Endothelial cell (in vitro differentiated cells): ENCODE data around the gene CABP7. TPM values are rescaled to one million over a fixed set of nuclear protein-coding genes. Genes with fewer than 3 reads are reported as not detected.

ENCODE experiments used
- DNase-seq: peaks from one replicate; pipeline ENCODE4 v3.0.0; 2021; ENCODE audit warnings: low spot score
- H3K27ac Mint-ChIP-seq: one replicate; pipeline ENCODE4 v1.8.0; 2021; ENCODE audit warnings: mixed read lengths, inconsistent platforms; ENCODE audit not compliant: unreplicated experiment
- H3K27me3 Mint-ChIP-seq: one replicate; pipeline ENCODE4 v1.8.0; 2021; ENCODE audit warnings: mild to moderate bottlenecking, moderate library complexity, mixed read lengths, inconsistent platforms; ENCODE audit not compliant: unreplicated experiment
- H3K36me3 Mint-ChIP-seq: one replicate; pipeline ENCODE4 v1.8.0; 2021; ENCODE audit warnings: mild to moderate bottlenecking, low read depth, mixed read lengths, inconsistent platforms; ENCODE audit not compliant: unreplicated experiment
- H3K4me1 Mint-ChIP-seq: one replicate; pipeline ENCODE4 v1.8.0; 2021; ENCODE audit warnings: mild to moderate bottlenecking, mixed read lengths, inconsistent platforms; ENCODE audit not compliant: unreplicated experiment
- H3K4me3 Mint-ChIP-seq: one replicate; pipeline ENCODE4 v1.8.0; 2021; ENCODE audit warnings: mild to moderate bottlenecking, mixed read lengths, inconsistent platforms; ENCODE audit not compliant: unreplicated experiment
- H3K9me3 Mint-ChIP-seq: one replicate; pipeline ENCODE4 v1.8.0; 2021; ENCODE audit warnings: mixed read lengths, inconsistent platforms; ENCODE audit not compliant: unreplicated experiment
- CTCF ChIP-seq: fragments of 200-600 bp; sonication (generic); IDR thresholded peaks from one replicate; pipeline ENCODE4 v1.5.0; 2021; ENCODE audit warnings: antibody characterized with exemption; ENCODE audit not compliant: unreplicated experiment
- total RNA-seq: library from RNA; stranded (reverse); fragmentation: NEBNext Ultra II Directional; extraction: Animal tissue kit (Norgen Biotek cat#: 25700); gene quantifications from one replicate; pipeline ENCODE4 v1.2.1, GENCODE V29; 2021; ENCODE audit not compliant: unreplicated experiment

CABP7 gene
- total RNA-seq, 1 donor from 2014 or later: not detected

- no peak overlapping the region for H3K4me3 Mint-ChIP-seq
- H3K27ac Mint-ChIP-seq: no peak overlapping the region
- H3K4me1 Mint-ChIP-seq: no peaks in the 10 kb centered on the region
- no peak for DNase-seq
- H3K36me3 Mint-ChIP-seq: no peaks in the 10 kb centered on the region
- H3K9me3 Mint-ChIP-seq: no peaks in the 10 kb centered on the region
- peaks cover 2% of the 10 kb centered on the region for H3K27me3 Mint-ChIP-seq
- no peak for TF ChIP-seq CTCF
These were observed 13.8 kb downstream of the CABP7 start for GRCh38 chr22:29733362-29734201.

GRCh38 chr22:29734406-29734805 lies 14.6 kb downstream of the CABP7 start:
- Mint-ChIP-seq H3K27me3 (peaks cover 2% of the 10 kb centered on the region), H3K9me3 (no peaks in the 10 kb centered on the region), H3K27ac (no peak overlapping the region), H3K4me3 (no peak overlapping the region), H3K36me3 (no peaks in the 10 kb centered on the region), H3K4me1 (no peaks in the 10 kb centered on the region)
- TF ChIP-seq CTCF: no peak
- DNase-seq: no peak

GRCh38 chr22:29734838-29735237 lies 15.0 kb downstream of the CABP7 start:
- Mint-ChIP-seq H3K27me3 (peaks cover 2% of the 10 kb centered on the region), H3K27ac (no peak overlapping the region), H3K36me3 (no peaks in the 10 kb centered on the region), H3K9me3 (no peaks in the 10 kb centered on the region), H3K4me3 (no peak overlapping the region), H3K4me1 (no peaks in the 10 kb centered on the region)
- no peak for DNase-seq
- no peak for TF ChIP-seq CTCF

GRCh38 chr22:29735416-29735815 lies 15.6 kb downstream of the CABP7 start:
- Mint-ChIP-seq H3K9me3 (no peaks in the 10 kb centered on the region), H3K27me3 (peaks cover 2% of the 10 kb centered on the region), H3K27ac (no peak overlapping the region), H3K4me3 (no peak overlapping the region), H3K36me3 (no peaks in the 10 kb centered on the region), H3K4me1 (no peaks in the 10 kb centered on the region)
- TF ChIP-seq CTCF: no peak
- no peak for DNase-seq

- Mint-ChIP-seq H3K4me3 (no peak overlapping the region), H3K27ac (no peak overlapping the region), H3K4me1 (peaks cover 5% of the 10 kb centered on the region), H3K27me3 (peaks cover 2% of the 10 kb centered on the region), H3K9me3 (no peaks in the 10 kb centered on the region), H3K36me3 (peaks cover 8% of the 10 kb centered on the region)
- no peak for TF ChIP-seq CTCF
- DNase-seq: no peak
These were observed 17.7 kb downstream of the CABP7 start for GRCh38 chr22:29737251-29738117.
